Measurements from ENCODE around the gene PSMD13.
"Not testable (repeated sequence)": the region's sequence is repeated elsewhere in the genome, so short reads cannot be mapped to it uniquely, and the experiment has no call there.

PSMD13 gene

GRCh38 chr11:272931-273198, 36.1 kb downstream of the PSMD13 start:
- no peak for DNase-seq (ENCODE audit: low spot score)

- no peak for DNase-seq (ENCODE audit: low spot score)
These were observed 39.4 kb downstream of the PSMD13 start for GRCh38 chr11:276219-276618.

GRCh38 chr11:278001-278951, 41.5 kb downstream of the PSMD13 start, which contains the start of gene NLRP6:
TSS of gene NLRP6 (plus strand) at chr11:278407. CDS start at chr11:278570, 163 bp downstream.
- no peak for DNase-seq (ENCODE audit: low spot score)

GRCh38 chr11:279040-279965, 42.5 kb downstream of the PSMD13 start:
- DNase-seq (ENCODE audit: low spot score): no peak

- peak; percentile 47 for DNase-seq (ENCODE audit: low spot score)
These were observed 43.4 kb downstream of the PSMD13 start for GRCh38 chr11:279966-280705.

GRCh38 chr11:280706-281485, 44.1 kb downstream of the PSMD13 start:
- DNase-seq (ENCODE audit: low spot score): no peak

GRCh38 chr11:281486-282161, 44.8 kb downstream of the PSMD13 start:
- DNase-seq (ENCODE audit: low spot score): no peak

GRCh38 chr11:282171-282570, 45.4 kb downstream of the PSMD13 start:
- DNase-seq (ENCODE audit: low spot score): no peak

- no peak for DNase-seq (ENCODE audit: low spot score)
These were observed 46.0 kb downstream of the PSMD13 start for GRCh38 chr11:282630-283360.

- no peak for DNase-seq (ENCODE audit: low spot score)
These were observed 46.8 kb downstream of the PSMD13 start for GRCh38 chr11:283405-284104.

GRCh38 chr11:284105-285020, 47.6 kb downstream of the PSMD13 start:
- DNase-seq (ENCODE audit: low spot score): no peak

- DNase-seq (ENCODE audit: low spot score): no peak
These were observed 48.5 kb downstream of the PSMD13 start for GRCh38 chr11:285021-285893.

GRCh38 chr11:285894-286220, 49.1 kb downstream of the PSMD13 start:
- no peak for DNase-seq (ENCODE audit: low spot score)

GRCh38 chr11:286977-287820, 50.4 kb downstream of the PSMD13 start:
- DNase-seq (ENCODE audit: low spot score): not testable (repeated sequence)

- DNase-seq (ENCODE audit: low spot score): no peak
These were observed 51.2 kb downstream of the PSMD13 start for GRCh38 chr11:287821-288477.

Measured in germinal center (tissue), 1 donor.